Measurements from ENCODE around the gene GEMIN4.

GRCh38 chr17:699345-699744 lies 52.7 kb downstream of the GEMIN4 start:
- TF ChIP-seq, protein P1, sequence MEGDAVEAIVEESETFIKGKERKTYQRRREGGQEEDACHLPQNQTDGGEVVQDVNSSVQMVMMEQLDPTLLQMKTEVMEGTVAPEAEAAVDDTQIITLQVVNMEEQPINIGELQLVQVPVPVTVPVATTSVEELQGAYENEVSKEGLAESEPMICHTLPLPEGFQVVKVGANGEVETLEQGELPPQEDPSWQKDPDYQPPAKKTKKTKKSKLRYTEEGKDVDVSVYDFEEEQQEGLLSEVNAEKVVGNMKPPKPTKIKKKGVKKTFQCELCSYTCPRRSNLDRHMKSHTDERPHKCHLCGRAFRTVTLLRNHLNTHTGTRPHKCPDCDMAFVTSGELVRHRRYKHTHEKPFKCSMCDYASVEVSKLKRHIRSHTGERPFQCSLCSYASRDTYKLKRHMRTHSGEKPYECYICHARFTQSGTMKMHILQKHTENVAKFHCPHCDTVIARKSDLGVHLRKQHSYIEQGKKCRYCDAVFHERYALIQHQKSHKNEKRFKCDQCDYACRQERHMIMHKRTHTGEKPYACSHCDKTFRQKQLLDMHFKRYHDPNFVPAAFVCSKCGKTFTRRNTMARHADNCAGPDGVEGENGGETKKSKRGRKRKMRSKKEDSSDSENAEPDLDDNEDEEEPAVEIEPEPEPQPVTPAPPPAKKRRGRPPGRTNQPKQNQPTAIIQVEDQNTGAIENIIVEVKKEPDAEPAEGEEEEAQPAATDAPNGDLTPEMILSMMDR (IDR thresholded peaks at IDR 0.05), result no peak
- TF ChIP-seq EP300 (IDR thresholded peaks at IDR 0.05; ENCODE audit: low read depth), result no peak
- no peak for TF ChIP-seq POLR2AphosphoS5 (IDR thresholded peaks at IDR 0.05)
- no peak for TF ChIP-seq POLR2A (IDR thresholded peaks at IDR 0.05)

Data from transverse colon (tissue), 4 donors.